Measurements from ENCODE around the gene CRB1.
A peak's percentile ranks its signal among the peaks of the same experiment; 100 is the strongest.

The CRB1 gene

GRCh38 chr1:197521118-197521739, 253.2 kb downstream of the CRB1 start:
- Histone ChIP-seq H3K4me2 (ENCODE audit: low read depth, low read length, poor library complexity, severe bottlenecking) (no peak overlapping the region), H3K9ac (ENCODE audit: low read length) (no peak overlapping the region), H4K20me1 (ENCODE audit: low read depth, low read length) (no peaks in the 10 kb centered on the region; the same call in 1 of the 2 replicates), H2AFZ (ENCODE audit: low read depth, low read length, severe bottlenecking) (no peak overlapping the region), H3K79me2 (ENCODE audit: insufficient read depth, low read length) (no peaks in the 10 kb centered on the region), H3K36me3 (ENCODE audit: low read length) (0 out of 2 replicates have a peak, but pooled peaks cover 2% of the 10 kb centered on the region), H3F3A (ENCODE audit: insufficient read depth) (peaks cover 18% of the 10 kb centered on the region; the same call in 1 of the 2 replicates), H3K9me3 (ENCODE audit: insufficient read depth, low read length) (no peaks in the 10 kb centered on the region), H3K27ac (ENCODE audit: low read depth, low read length) (no peak overlapping the region), H3K4me3 (ENCODE audit: insufficient read depth, low read length, poor library complexity, severe bottlenecking) (no peak overlapping the region), H3K9me2 (replicated peaks; ENCODE audit: insufficient read depth, low read length) (no peaks in the 10 kb centered on the region), H3K27me3 (ENCODE audit: low read length) (no peaks in the 10 kb centered on the region)
- TF ChIP-seq EZH2phosphoT487 (conservative IDR thresholded peaks at IDR 0.05; ENCODE audit: low read length) (no peak), CTCF (IDR thresholded peaks at IDR 0.05; ENCODE audit: insufficient read depth, low read length, poor library complexity, severe bottlenecking) (peak; percentile 55)

DNA sequence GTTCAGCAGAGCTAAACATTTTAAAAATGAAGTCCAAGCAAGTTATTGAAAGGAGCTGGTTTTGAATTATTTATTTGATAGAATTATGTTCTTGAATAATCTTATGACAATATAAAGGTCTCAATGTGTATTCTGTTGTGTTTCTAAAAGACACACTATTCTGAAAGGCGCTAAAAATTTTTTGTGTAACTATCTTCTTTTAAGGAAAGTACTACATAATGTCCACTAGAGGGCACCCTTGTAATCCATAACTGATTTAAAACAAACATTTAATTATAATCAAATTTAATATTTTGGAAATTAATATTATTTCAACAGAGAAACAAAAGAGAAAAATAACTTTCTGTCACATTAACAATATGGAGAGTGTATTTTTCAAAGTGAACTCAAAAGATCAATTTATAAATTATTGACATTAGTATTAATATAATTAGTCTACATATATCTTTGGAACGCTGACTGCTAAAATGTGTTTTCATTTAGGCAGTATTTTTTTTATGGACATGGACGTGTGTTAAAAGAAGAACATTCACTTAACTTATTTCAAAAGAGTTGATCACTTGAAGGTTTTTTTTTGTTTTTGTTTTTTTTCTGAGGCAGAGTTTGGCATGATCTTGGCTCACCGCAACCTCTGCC, 258.8 kb downstream of the CRB1 start:
- no peaks in the 10 kb centered on the region for H3K9me2 ChIP-seq (replicated peaks; ENCODE audit: insufficient read depth, low read length)
- no peaks in the 10 kb centered on the region for H3K79me2 ChIP-seq (ENCODE audit: insufficient read depth, low read length)
- H3K4me3 ChIP-seq (ENCODE audit: insufficient read depth, low read length, poor library complexity, severe bottlenecking) = no peak overlapping the region
- H3K4me2 ChIP-seq (ENCODE audit: low read depth, low read length, poor library complexity, severe bottlenecking) = no peak overlapping the region
- no peak overlapping the region for H2AFZ ChIP-seq (ENCODE audit: low read depth, low read length, severe bottlenecking)
- no peaks in the 10 kb centered on the region for H3K9me3 ChIP-seq (ENCODE audit: insufficient read depth, low read length)
- H3K27me3 ChIP-seq (ENCODE audit: low read length) = no peaks in the 10 kb centered on the region
- H3K27ac ChIP-seq (ENCODE audit: low read depth, low read length) = no peak overlapping the region
- TF ChIP-seq EZH2phosphoT487 (conservative IDR thresholded peaks at IDR 0.05; ENCODE audit: low read length) (no peak), CTCF (IDR thresholded peaks at IDR 0.05; ENCODE audit: insufficient read depth, low read length, poor library complexity, severe bottlenecking) (peak; percentile 47)
- H3K9ac ChIP-seq (ENCODE audit: low read length) = no peak overlapping the region
- H3K36me3 ChIP-seq (ENCODE audit: low read length) = 0 out of 2 replicates have a peak, but pooled peaks cover 2% of the 10 kb centered on the region
- H3F3A ChIP-seq (ENCODE audit: insufficient read depth) = peaks cover 17% of the 10 kb centered on the region; the same call in 1 of the 2 replicates
- H4K20me1 ChIP-seq (ENCODE audit: low read depth, low read length) = no peaks in the 10 kb centered on the region; the same call in 1 of the 2 replicates

All from SU-DHL-6 (cell line).